Naive thymus-derived CD4-positive, alpha-beta T cell (primary cell): ENCODE measurements around the gene ACBD6. TPM values are rescaled to one million over a fixed set of nuclear protein-coding genes. Genes with fewer than 3 reads are reported as not detected.

Experiments
- ATAC-seq: fragments of 150-1000 bp; cut with Tn5 transposase; 2 replicates; pipeline ENCODE4 v1.10.0; 2021; ENCODE audit warnings: mild to moderate bottlenecking, moderate library complexity
- CTCF ChIA-PET: fragments of 350-600 bp; sonication (Branson Sonifier 250); formaldehyde crosslinking; loops from one replicate; lab custom pipeline; 2021; ENCODE audit warnings: antibody characterized with exemption; lab: Charles Lee
- POLR2A ChIA-PET: fragments of 350-600 bp; sonication (Branson Sonifier 250); formaldehyde crosslinking; loops from one replicate; lab custom pipeline; 2021; ENCODE audit warnings: antibody characterized with exemption, inconsistent platforms; lab: Charles Lee
- DNase-seq, 9 donors: peaks; one replicate each; pipeline versions ENCODE4 v3.0.0 to v3.0.0-alpha.2; 2020 to 2022; ENCODE audit warnings: mixed read lengths in 1 of 9
- H3K27ac ChIP-seq: one replicate; pipeline ENCODE4 v1.7.0; 2013; ENCODE audit warnings: mild to moderate bottlenecking, low read depth, low read length, moderate library complexity
- H3K27me3 ChIP-seq, 2 donors: one replicate each; pipeline ENCODE4 v1.7.0; 2013; ENCODE audit warnings: low read length in 2 of 2, mild to moderate bottlenecking in 2 of 2, moderate library complexity in 2 of 2; ENCODE audit not compliant: control insufficient read depth in 2 of 2, insufficient read depth in 2 of 2
- H3K36me3 ChIP-seq, 3 experiments: 1 replicate in 2 of 3; 2 replicates in 1 of 3; pipeline ENCODE4 v1.7.0; 2013; ENCODE audit warnings: low read length in 3 of 3, mild to moderate bottlenecking in 3 of 3, moderate library complexity in 1 of 3; ENCODE audit not compliant: insufficient read depth in 3 of 3, control insufficient read depth in 2 of 3
- H3K4me1 ChIP-seq, 2 donors: one replicate each; pipeline ENCODE4 v1.7.0; 2013; ENCODE audit warnings: low read length in 2 of 2, mild to moderate bottlenecking in 2 of 2, moderate library complexity in 1 of 2; ENCODE audit not compliant: control insufficient read depth in 2 of 2, insufficient read depth in 2 of 2
- H3K4me3 ChIP-seq: 2 replicates; pipeline ENCODE4 v1.7.0; 2013; ENCODE audit warnings: mild to moderate bottlenecking, low read length
- H3K9me3 ChIP-seq, 3 experiments: 1 replicate in 2 of 3; 2 replicates in 1 of 3; pipeline ENCODE4 v1.7.0; 2013; ENCODE audit warnings: low read length in 3 of 3; ENCODE audit not compliant: control insufficient read depth in 2 of 3
- H3K27ac Mint-ChIP-seq, 9 donors: one replicate each; pipeline ENCODE4 v1.8.0; 2020 to 2022; ENCODE audit warnings: mixed read lengths in 9 of 9, mild to moderate bottlenecking in 8 of 9, moderate library complexity in 5 of 9, inconsistent platforms in 2 of 9
- H3K27me3 Mint-ChIP-seq, 5 donors: one replicate each; pipeline ENCODE4 v1.8.0; 2021 to 2022; ENCODE audit warnings: mixed read lengths in 5 of 5, mild to moderate bottlenecking in 1 of 5
- H3K36me3 Mint-ChIP-seq, 5 donors: one replicate each; pipeline ENCODE4 v1.8.0; 2020 to 2022; ENCODE audit warnings: mixed read lengths in 5 of 5, mild to moderate bottlenecking in 3 of 5, inconsistent platforms in 1 of 5
- H3K4me1 Mint-ChIP-seq, 7 donors: one replicate each; pipeline ENCODE4 v1.8.0; 2020 to 2022; ENCODE audit warnings: mixed read lengths in 7 of 7, mild to moderate bottlenecking in 3 of 7, inconsistent platforms in 1 of 7
- H3K4me3 Mint-ChIP-seq, 10 donors: one replicate each; pipeline ENCODE4 v1.8.0; 2020 to 2022; ENCODE audit warnings: mild to moderate bottlenecking in 10 of 10, mixed read lengths in 10 of 10, moderate library complexity in 6 of 10, inconsistent platforms in 2 of 10
- H3K9me3 Mint-ChIP-seq, 11 donors: one replicate each; pipeline ENCODE4 v1.8.0; 2020 to 2022; ENCODE audit warnings: mixed read lengths in 11 of 11, mild to moderate bottlenecking in 4 of 11, inconsistent platforms in 1 of 11, moderate library complexity in 1 of 11
- intact Hi-C, 2 donors: fragments of 100-400 bp; cut with micrococcal nuclease; formaldehyde crosslinking; loops; one replicate each; pipeline ENCODE4 v1.15.1; 2023
- polyA plus RNA-seq, 2 donors: library from polyadenylated mRNA; unstranded; fragments of 300-500 nt; fragmentation: Illumina TruSeq; gene quantifications; one replicate each; pipeline ENCODE4 v1.2.3, GENCODE V29; 2021
- total RNA-seq, 6 experiments: library from RNA in 5 of 6; stranded (reverse) in 5 of 6; gene quantifications; 1 replicate in 5 of 6; 2 replicates in 1 of 6; pipeline ENCODE4 v1.2.3 and lab custom pipeline; 2021 to 2026

ACBD6 gene
- total and polyA plus RNA-seq, 7 experiments from 2014 or later: 44.2 to 75.7 (median 47.3) TPM

- no peak for DNase-seq
- Histone ChIP-seq H3K27me3 (no peaks in the 10 kb centered on the region), H3K4me1 (no peaks in the 10 kb centered on the region), H3K27ac (no peak overlapping the region), H3K36me3 (no peaks in the 10 kb centered on the region), H3K9me3 (no peaks in the 10 kb centered on the region), H3K4me3 (no peak overlapping the region)
- ChIA-PET POLR2A (no interaction called here), CTCF (interaction anchor here (0.6 to 9.8 kb wide), 4 partner anchors 333 to 644 kb away, joined by 3 to 138 read pairs (median 3); no protein-coding TSS in a partner anchor)
- Mint-ChIP-seq H3K36me3 (no peaks in the 10 kb centered on the region), H3K9me3 (no peaks in the 10 kb centered on the region), H3K27me3 (peaks cover 0 to 2% (median 0%) of the 10 kb centered on the region in 5 donors), H3K4me1 (peaks cover 0 to 5% (median 0%) of the 10 kb centered on the region in 7 donors), H3K4me3 (no peak overlapping the region), H3K27ac (no peak overlapping the region)
- intact Hi-C loops: loop anchor here (5.0 kb wide), 4 partner anchors 112 to 902 kb away; partner anchors contain the start of gene XPR1 (in 1 of the 2)
- ATAC-seq: no peak
Measured at GRCh38 chr1:180519846-180520245, 17.5 kb upstream of the ACBD6 start.

DNA sequence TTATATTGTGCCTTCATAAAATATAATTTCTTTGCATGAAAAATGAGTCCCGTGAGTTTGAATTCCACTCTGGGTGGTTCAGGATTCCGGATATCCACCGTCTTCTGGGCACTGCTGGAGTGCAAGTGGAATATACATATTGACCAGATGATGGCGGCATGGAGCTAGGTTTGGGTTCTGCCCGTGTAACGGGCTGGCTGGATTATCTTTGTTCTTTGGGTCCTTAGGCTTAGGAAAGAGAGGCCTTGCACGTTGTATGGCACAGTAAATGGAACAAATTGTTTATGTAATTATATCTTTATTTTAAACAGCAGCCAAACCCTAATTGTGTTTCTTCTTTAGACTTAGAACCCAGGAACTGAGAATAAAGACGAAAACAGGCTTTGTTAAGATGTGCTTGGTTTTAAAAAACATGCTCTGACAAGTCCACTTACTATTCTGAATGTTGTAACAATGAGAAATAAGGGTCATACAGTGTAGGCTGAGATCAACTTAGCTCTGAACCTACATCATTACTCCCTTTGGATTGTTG, 13.5 kb upstream of the ACBD6 start:
- Histone ChIP-seq H3K9me3 (no peaks in the 10 kb centered on the region), H3K27ac (no peak overlapping the region), H3K36me3 (no peaks in the 10 kb centered on the region), H3K4me3 (no peak overlapping the region), H3K27me3 (no peaks in the 10 kb centered on the region), H3K4me1 (no peaks in the 10 kb centered on the region)
- no peak overlapping the region for H3K4me3 Mint-ChIP-seq
- intact Hi-C loops: loop anchor here (1.0 to 5.0 kb wide), 9 partner anchors 116 to 907 kb away; partner anchors contain the start of gene XPR1 (in 1 of the 2)
- no peaks in the 10 kb centered on the region for H3K36me3 Mint-ChIP-seq
- CTCF ChIA-PET: interaction anchor here (0.7 to 9.8 kb wide), 10 partner anchors 8 to 843 kb away, joined by 3 to 138 read pairs (median 5); partner anchors contain the start of gene ACBD6
- POLR2A ChIA-PET: interaction anchor here (1.5 kb wide), 1 partner anchor 346 kb away, joined by 5 read pairs; no protein-coding TSS in a partner anchor
- DNase-seq (peak in 8 of 9 donors; percentile 33 to 65 (median 53)), ATAC-seq (peak; percentile 94)
- peaks cover 0 to 13% (median 10%) of the 10 kb centered on the region in 5 donors for H3K27me3 Mint-ChIP-seq
- H3K9me3 Mint-ChIP-seq: no peaks in the 10 kb centered on the region
- H3K4me1 Mint-ChIP-seq: peaks cover 0 to 3% (median 0%) of the 10 kb centered on the region in 7 donors
- H3K27ac Mint-ChIP-seq: no peak overlapping the region

- ChIA-PET POLR2A (interaction anchor here (1.0 to 1.5 kb wide), 2 partner anchors 12 to 347 kb away, joined by 3 to 5 read pairs; no protein-coding TSS in a partner anchor), CTCF (interaction anchor here (0.6 to 9.8 kb wide), 11 partner anchors 9 to 843 kb away, joined by 3 to 138 read pairs (median 4); partner anchors contain the start of gene ACBD6)
- no peak overlapping the region for H3K27ac ChIP-seq
- Mint-ChIP-seq H3K27ac (no peak overlapping the region), H3K27me3 (peaks cover 0 to 18% (median 10%) of the 10 kb centered on the region in 5 donors), H3K36me3 (no peaks in the 10 kb centered on the region), H3K4me3 (no peak overlapping the region), H3K9me3 (no peaks in the 10 kb centered on the region), H3K4me1 (peaks cover 0 to 3% (median 0%) of the 10 kb centered on the region in 7 donors)
- ATAC-seq (no peak), DNase-seq (no peak)
- no peaks in the 10 kb centered on the region for H3K9me3 ChIP-seq
- H3K4me3 ChIP-seq: no peak overlapping the region
- no peaks in the 10 kb centered on the region for H3K36me3 ChIP-seq
- H3K27me3 ChIP-seq: no peaks in the 10 kb centered on the region
- intact Hi-C loops: loop anchor here (1.0 to 5.0 kb wide), 7 partner anchors 117 to 907 kb away; partner anchors contain the start of gene XPR1 (in 1 of the 2)
- H3K4me1 ChIP-seq: no peaks in the 10 kb centered on the region
Measured at GRCh38 chr1:180515364-180515763, 13.0 kb upstream of the ACBD6 start.

GRCh38 chr1:180513531-180513930, 11.2 kb upstream of the ACBD6 start:
- ChIA-PET CTCF (interaction anchor here (0.7 to 9.8 kb wide), 3 partner anchors 10 to 628 kb away, joined by 3 to 138 read pairs (median 20); partner anchors contain the start of gene ACBD6), POLR2A (no interaction called here)
- peaks cover 0 to 17% (median 10%) of the 10 kb centered on the region in 5 donors for H3K27me3 Mint-ChIP-seq
- H3K36me3 Mint-ChIP-seq: no peaks in the 10 kb centered on the region
- Histone ChIP-seq H3K4me3 (no peak overlapping the region), H3K4me1 (no peaks in the 10 kb centered on the region), H3K27me3 (no peaks in the 10 kb centered on the region), H3K9me3 (no peaks in the 10 kb centered on the region), H3K27ac (no peak overlapping the region), H3K36me3 (no peaks in the 10 kb centered on the region)
- no peaks in the 10 kb centered on the region for H3K9me3 Mint-ChIP-seq
- ATAC-seq (no peak), DNase-seq (no peak)
- H3K4me3 Mint-ChIP-seq: no peak overlapping the region
- intact Hi-C loops: no loop called here
- H3K27ac Mint-ChIP-seq: no peak overlapping the region
- H3K4me1 Mint-ChIP-seq: peaks cover 0 to 3% (median 0%) of the 10 kb centered on the region in 7 donors

- DNase-seq: no peak
- Mint-ChIP-seq H3K4me3 (no peak overlapping the region), H3K36me3 (no peaks in the 10 kb centered on the region), H3K9me3 (no peaks in the 10 kb centered on the region), H3K27me3 (peaks cover 0 to 20% (median 10%) of the 10 kb centered on the region in 5 donors), H3K4me1 (peaks cover 0 to 8% (median 4%) of the 10 kb centered on the region in 7 donors), H3K27ac (no peak overlapping the region)
- no peaks in the 10 kb centered on the region for H3K36me3 ChIP-seq
- H3K9me3 ChIP-seq: no peaks in the 10 kb centered on the region
- POLR2A ChIA-PET: no interaction called here
- no peak overlapping the region for H3K4me3 ChIP-seq
- no peak overlapping the region for H3K27ac ChIP-seq
- no peaks in the 10 kb centered on the region for H3K27me3 ChIP-seq
- no peak for ATAC-seq
- CTCF ChIA-PET: interaction anchor here (0.6 to 9.8 kb wide), 3 partner anchors 25 to 912 kb away, joined by 3 to 138 read pairs (median 3); no protein-coding TSS in a partner anchor
- no peaks in the 10 kb centered on the region for H3K4me1 ChIP-seq
- intact Hi-C loops: no loop called here
Measured at GRCh38 chr1:180510882-180511281, 8.5 kb upstream of the ACBD6 start.

DNA sequence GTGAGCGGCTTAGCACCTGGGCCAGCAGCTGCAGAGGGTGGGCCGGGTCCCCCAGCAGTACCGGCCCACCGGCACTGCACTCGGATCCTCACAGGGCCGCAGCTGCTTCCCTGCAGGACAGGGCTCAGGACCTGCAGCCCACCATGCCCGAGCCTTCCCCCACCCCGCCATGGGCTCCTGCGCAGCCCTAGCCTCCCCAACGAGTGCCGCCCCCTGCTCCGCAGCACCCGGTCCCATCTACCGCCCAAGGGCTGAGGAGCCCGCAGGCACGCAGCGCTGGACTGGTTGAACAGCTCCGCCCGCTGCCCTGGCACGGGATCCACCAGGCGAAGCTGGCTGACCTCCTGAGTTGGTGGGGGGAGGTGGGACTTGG, 6.3 kb upstream of the ACBD6 start:
- no peak overlapping the region for H3K27ac Mint-ChIP-seq
- intact Hi-C loops: loop anchor here in 1 of 2 donors (10.0 kb wide), 1 partner anchor 1516 kb away; no protein-coding TSS in a partner anchor
- H3K4me1 Mint-ChIP-seq: peaks cover 0 to 10% (median 6%) of the 10 kb centered on the region in 7 donors
- ATAC-seq (no peak), DNase-seq (no peak)
- H3K36me3 ChIP-seq: no peaks in the 10 kb centered on the region
- no peak overlapping the region for H3K4me3 Mint-ChIP-seq
- ChIA-PET POLR2A (no interaction called here), CTCF (interaction anchor here (0.6 to 1.3 kb wide), 2 partner anchors 30 to 355 kb away, joined by 3 read pairs; no protein-coding TSS in a partner anchor)
- H3K9me3 Mint-ChIP-seq: no peaks in the 10 kb centered on the region
- H3K36me3 Mint-ChIP-seq: no peaks in the 10 kb centered on the region
- H3K4me1 ChIP-seq: no peaks in the 10 kb centered on the region
- H3K4me3 ChIP-seq: no peak overlapping the region
- H3K9me3 ChIP-seq: no peaks in the 10 kb centered on the region
- H3K27me3 ChIP-seq: no peaks in the 10 kb centered on the region
- no peak overlapping the region for H3K27ac ChIP-seq
- peaks cover 0 to 21% (median 10%) of the 10 kb centered on the region in 5 donors for H3K27me3 Mint-ChIP-seq
